ENCODE data around the gene ALX4.

The ALX4 gene

GRCh38 chr11:44266056-44266780 is 43.7 kb downstream of the ALX4 start:
- no peak for DNase-seq

DNA sequence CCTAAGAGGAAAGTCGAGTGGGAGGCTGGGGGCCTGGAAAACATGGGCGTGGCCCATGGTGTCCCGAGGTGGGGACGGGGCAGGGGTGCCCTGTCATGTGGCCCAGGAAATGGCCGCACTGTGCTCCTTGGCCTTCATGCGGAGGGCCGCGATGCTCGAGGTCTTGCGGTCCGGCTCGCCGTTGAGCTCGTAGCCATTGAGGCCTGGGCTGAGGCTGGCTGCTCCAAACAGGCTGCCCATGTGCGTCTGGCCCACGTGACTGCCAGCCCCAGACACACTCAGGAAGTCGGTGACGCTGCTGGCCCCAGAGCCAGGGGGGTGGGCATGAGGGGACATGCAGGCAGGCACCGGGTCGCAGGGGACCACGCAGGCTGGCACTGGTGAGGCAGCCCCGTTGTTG is 45.2 kb downstream of the ALX4 start:
- no peak for DNase-seq

DNA sequence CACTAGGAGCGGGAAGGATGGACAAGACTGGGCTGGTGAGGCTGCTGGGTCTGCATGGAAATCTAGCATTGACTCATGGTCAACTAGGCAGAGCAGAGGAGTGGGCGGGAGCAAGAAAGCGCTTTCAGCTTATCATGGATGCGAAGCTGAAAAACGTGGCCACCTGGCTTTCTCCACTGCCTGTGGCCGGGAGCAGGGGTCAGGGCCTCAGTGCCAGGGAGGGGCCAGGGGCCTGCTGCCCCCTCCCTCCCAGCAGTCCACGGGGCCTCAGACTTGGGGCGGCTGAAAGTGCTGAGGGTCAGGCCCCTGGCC is 45.5 kb downstream of the ALX4 start:
- no peak for DNase-seq

- no peak for DNase-seq
These were observed 46.1 kb downstream of the ALX4 start for GRCh38 chr11:44263738-44264437.

DNA sequence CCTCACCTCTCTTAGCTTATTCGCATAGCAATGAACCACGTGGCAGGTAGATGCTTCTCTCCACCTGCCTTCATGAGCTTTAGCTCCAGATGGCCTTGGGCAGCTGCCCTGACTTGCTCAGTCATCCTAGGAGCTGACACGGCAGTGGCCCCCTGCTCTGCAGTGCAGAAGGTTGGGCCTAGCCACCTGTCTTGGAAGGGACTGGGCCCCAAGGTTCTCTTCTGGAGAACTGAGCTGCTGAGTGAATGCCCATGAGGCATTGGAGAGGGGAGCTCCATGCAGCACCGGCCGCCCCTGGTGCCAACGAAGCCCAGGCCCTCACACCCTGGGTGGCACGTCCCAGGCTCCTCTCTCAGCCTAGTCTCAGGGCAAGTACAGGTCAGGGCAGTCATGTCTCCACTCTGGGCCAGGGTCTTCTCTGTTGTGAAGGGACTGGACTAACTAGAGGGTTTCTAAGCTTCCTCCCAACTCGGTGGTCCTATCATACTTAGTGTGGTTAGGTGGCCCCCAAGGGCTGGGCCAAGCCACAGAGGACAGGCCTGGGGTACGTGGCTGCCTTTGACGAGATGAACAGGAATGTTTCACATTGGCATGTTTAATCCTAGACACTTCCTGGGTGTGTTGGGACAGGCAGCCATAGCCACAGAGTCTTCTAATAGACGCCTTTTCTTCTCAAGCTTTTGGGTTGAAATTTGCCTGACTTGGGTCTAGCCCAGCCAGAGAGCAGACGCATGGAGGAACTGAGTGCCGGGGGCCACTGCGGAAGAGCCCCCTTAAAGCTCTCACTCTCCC is 47.9 kb downstream of the ALX4 start:
- DNase-seq = no peak

- no peak for DNase-seq
These were observed 49.9 kb downstream of the ALX4 start for GRCh38 chr11:44260081-44260480.

DNA sequence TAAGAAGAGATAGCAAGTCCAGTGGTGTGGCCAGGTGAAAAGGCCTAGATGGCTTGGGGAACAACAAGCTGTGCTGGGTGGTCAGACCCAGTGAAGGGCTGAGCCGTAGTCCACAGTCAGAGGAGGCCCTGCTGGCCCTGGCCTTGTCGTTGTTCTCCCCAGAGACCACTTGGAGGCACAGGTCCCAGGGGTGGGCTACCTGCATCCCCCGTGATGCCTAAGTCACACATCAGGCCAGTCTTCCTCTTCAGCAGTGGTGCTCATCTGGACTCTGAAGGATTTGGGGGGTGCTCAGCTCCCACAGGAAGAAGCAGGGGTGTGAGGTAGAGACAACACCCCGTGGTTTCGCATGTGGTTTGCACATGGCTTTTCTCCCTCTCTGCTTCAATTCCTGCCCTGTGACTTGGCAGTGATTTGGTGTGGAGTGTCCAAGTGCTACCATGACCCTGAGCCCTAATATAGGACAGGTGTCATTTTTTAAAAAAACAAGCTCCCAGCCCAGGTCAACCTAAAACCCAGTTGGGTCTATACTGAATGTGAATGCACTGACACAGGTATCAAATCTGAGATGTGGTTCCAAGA is 51.0 kb downstream of the ALX4 start:
- DNase-seq = no peak

GRCh38 chr11:44258190-44258489 is 51.8 kb downstream of the ALX4 start:
- no peak for DNase-seq

DNA sequence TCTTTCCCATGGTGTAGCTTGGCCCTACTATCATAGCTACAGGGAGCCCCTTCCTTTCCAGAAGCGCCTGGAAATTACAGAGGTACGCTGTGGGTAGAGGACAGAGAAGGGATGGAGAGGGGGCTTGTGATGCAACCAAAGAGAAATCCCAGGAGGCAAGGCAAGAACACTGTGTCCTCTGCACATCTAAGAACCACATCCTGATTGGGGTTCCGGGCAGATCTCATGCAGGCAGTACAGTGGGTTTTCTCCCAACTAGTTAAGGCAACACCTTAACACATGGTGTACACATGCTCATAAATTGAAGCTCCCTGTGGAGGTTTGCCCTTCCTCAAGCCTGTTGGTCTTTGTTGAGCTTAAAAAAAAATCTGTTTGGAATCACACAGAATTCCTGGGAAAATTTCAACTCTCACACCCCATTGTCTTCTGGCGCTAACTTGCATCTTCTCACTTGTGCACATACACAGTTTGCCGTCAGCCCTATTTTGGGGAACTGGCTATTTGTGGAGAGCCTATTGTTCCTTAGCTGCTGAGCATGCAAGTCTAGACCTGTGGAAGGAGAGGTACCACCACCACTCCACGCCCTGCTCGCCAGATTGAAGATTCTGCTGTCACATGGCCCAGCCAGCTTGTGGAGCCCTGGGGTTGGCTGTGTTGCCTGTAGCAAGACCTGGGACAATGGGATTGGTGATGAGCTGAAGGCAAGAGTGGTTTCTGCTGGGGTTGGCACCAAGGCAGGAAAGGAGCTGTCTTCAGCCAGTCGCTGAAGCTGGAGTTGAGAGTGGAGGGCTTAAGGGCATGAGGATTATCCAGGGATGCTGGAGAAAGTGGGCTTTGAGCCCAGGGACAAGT is 52.4 kb downstream of the ALX4 start:
- no peak for DNase-seq

DNA sequence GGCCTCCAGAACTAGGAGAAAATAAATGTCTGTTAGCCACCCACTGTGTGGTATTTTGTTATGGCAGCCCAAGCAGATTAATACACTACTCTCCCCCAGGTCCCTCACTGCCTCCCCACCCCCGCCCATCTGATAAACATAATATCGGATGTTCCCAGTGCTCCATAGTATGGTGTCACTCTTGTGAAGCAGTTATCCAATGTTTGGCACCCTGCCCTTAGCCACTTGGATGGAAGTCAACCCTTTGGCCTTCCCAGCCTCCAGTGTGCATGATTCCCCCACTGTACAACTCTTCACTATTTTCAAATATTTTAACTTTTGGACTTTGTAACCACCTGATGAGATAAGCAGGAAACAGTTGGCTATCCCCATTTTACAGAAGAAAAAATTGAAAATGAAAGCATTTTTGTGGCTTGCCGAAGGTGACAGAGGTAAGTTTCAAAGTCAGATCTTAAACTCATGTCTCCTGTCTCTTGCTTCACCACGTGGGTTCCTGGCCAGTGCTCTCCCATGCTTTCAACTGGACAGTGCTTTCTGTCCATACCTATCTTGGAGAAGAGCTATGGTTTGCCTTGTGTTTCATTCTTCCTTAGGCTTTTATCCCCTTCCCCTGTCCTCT is 53.2 kb downstream of the ALX4 start:
- no peak for DNase-seq

- no peak for DNase-seq
These were observed 54.4 kb downstream of the ALX4 start for GRCh38 chr11:44255406-44256071.

GRCh38 chr11:44252999-44253602 is 56.8 kb downstream of the ALX4 start:
- no peak for DNase-seq

DNA sequence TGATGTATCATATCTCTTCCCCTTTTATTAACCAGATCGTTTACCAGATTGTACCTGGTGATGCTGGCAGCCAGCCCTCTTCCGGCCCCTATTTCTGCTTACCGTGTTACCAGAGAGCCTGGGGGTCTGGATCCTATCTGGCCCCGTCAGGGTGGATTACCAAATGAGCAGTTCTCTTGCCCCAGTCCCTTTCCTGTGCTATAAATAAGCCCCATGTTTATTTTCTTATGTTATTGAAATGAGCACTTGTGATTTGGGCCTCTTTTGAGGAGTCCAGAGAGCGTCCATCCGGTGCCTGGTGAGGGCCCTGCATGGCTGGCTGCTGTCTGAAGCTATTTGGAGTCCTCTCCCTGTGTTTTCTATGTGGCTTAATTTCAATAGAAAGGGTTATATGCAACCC is 59.5 kb downstream of the ALX4 start:
- no peak for DNase-seq

GRCh38 chr11:44248109-44248508 is 61.8 kb downstream of the ALX4 start:
- no peak for DNase-seq

GRCh38 chr11:44247508-44247907 is 62.4 kb downstream of the ALX4 start:
- DNase-seq = no peak

DNA sequence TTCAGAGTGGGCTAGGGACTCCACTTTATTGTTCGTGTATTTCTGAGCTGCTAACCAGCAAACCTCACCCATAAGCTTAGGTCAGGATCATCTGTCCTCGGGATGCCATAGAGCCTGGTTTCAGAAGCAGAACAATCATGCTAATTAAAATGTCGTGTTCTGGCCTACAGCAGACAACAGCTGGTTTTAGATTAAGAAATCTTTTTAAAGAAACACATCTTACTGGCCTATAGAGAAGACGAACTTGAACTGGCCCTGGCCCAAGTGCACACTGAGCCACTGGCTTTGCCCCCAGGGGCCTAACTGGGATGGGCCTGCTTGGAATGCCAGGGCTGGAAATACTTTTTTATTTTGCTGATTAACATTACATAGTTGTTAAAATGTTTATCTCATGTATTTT is 63.2 kb downstream of the ALX4 start:
- no peak for DNase-seq

- DNase-seq = no peak
These were observed 65.2 kb downstream of the ALX4 start for GRCh38 chr11:44244639-44245310.

GRCh38 chr11:44243595-44244343 is 66.2 kb downstream of the ALX4 start:
- DNase-seq = no peak

DNA sequence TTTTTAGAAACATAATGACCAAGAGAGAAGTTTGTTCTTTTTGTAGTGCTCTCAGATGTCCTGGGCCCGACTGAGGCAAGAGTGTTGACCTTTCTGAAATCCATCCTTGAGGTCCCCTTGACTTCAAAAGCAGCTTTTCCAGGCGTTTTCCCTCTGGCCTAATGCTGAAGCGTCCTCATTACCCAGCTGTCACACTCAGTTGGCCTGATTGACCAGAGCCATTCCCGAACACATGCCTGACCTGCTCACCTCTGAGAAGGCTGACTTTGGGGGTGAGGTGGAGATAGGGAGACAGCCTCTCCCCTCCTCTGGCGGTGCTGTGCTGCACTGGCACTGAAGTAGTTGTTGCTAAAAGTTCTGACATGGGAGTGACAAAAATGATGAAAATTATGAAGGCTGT is 66.9 kb downstream of the ALX4 start:
- no peak for DNase-seq

- no peak for DNase-seq
These were observed 68.1 kb downstream of the ALX4 start for GRCh38 chr11:44241851-44242250.
